Ovary (tissue), 1 donor: ENCODE measurements around the gene NDFIP2.

Source experiments
- EP300 ChIP-seq: sonication (generic); formaldehyde crosslinking; IDR thresholded peaks from one replicate; pipeline ENCODE4 v1.6.1; 2017; ENCODE audit warnings: antibody characterized with exemption
- POLR2A ChIP-seq: fragments of 450-650 bp; IDR thresholded peaks from one replicate; pipeline ENCODE4 v1.6.1; 2017; ENCODE audit warnings: antibody characterized with exemption, mild to moderate bottlenecking, moderate library complexity

- no peak for TF ChIP-seq EP300
- TF ChIP-seq POLR2A, result no peak
Measured at GRCh38 chr13:79604752-79605151, 123.8 kb downstream of the NDFIP2 start.
